K562 (cell line): ENCODE data around the gene MIB2. TPM values are rescaled to one million over a fixed set of nuclear protein-coding genes. Genes with fewer than 3 reads are reported as not detected.
A peak's percentile ranks its signal among the peaks of the same experiment; 100 is the strongest.

Source experiments
- CBX1 ChIP-seq: sonication (generic); IDR thresholded peaks from 2 replicates; pipeline ENCODE4 v1.6.1; 2016; ENCODE audit warnings: antibody characterized with exemption, low read depth, mild to moderate bottlenecking
- CCNT2 ChIP-seq: IDR thresholded peaks from 2 replicates; pipeline ENCODE4 v1.6.1; 2011; ENCODE audit warnings: borderline replicate concordance, low read depth, mild to moderate bottlenecking, moderate library complexity, mixed read lengths, low read length; ENCODE audit not compliant: insufficient read length; ENCODE audit errors: extremely low read depth
- MAFF ChIP-seq: IDR thresholded peaks from 2 replicates; pipeline ENCODE4 v1.6.1; 2012; ENCODE audit warnings: low read length, improper control_type of control experiment
- PHB2 ChIP-seq: fragments of 450-650 bp; IDR thresholded peaks from 2 replicates; pipeline ENCODE4 v1.6.1; 2017; ENCODE audit warnings: low read depth
- PHF21A ChIP-seq: fragments of 450-650 bp; IDR thresholded peaks from 2 replicates; pipeline ENCODE4 v1.6.1; 2017; ENCODE audit warnings: low read depth, borderline replicate concordance
- POLR3A ChIP-seq: IDR thresholded peaks from 2 replicates; pipeline ENCODE4 v1.6.1; 2011; ENCODE audit warnings: borderline replicate concordance, mild to moderate bottlenecking, moderate library complexity; ENCODE audit not compliant: insufficient read length, insufficient read depth; ENCODE audit errors: extremely low read depth
- TARDBP ChIP-seq: fragments of 450-650 bp; IDR thresholded peaks from 2 replicates; pipeline ENCODE4 v1.6.1; 2016
- TEAD1 ChIP-seq, 2 experiments: fragments of 450-650 bp in 1 of 2; sonication (generic) in 1 of 2; formaldehyde crosslinking; IDR thresholded peaks; 2 replicates each; pipeline versions ENCODE4 v1.4.0 to v1.8.0; 2020 to 2022; ENCODE audit warnings: mild to moderate bottlenecking in 2 of 2, missing genetic modification reagents in 1 of 2
- ZNF282 ChIP-seq: sonication (generic); formaldehyde crosslinking; IDR thresholded peaks from 2 replicates; pipeline ENCODE4 v1.8.1; 2023; ENCODE audit warnings: missing genetic modification reagents
- ZNF354B ChIP-seq: fragments of 250-450 bp; sonication (Bioruptor Pico); IDR thresholded peaks from 2 replicates; pipeline ENCODE4 v1.4.0; 2020
- ZNF507 ChIP-seq: conservative IDR thresholded peaks from 2 replicates; pipeline ENCODE4 v1.6.1; 2017; ENCODE audit warnings: missing genetic modification characterization, missing compliant biosample characterization
- polyA plus RNA-seq, 8 experiments: library from polyadenylated mRNA; depleted of rRNA in 4 of 8; stranded (reverse) in 5 of 8; unstranded in 3 of 8; fragments of >200 nt; fragmentation: Nextera tagmentation in 2 of 8; fragmentation: Illumina TruSeq in 1 of 8; extraction: Ambion mirVana in 2 of 8; extraction: Trizol in 1 of 8; gene quantifications; 2 replicates each; pipeline versions ENCODE4 v1.2.1 to v1.2.3, GENCODE V29; 2011 to 2014; ENCODE audit warnings: inconsistent platforms in 1 of 8, missing spikeins in 1 of 8
- total RNA-seq, 7 experiments: library from RNA; depleted of rRNA in 6 of 7; stranded (reverse); fragments of >200 nt in 6 of 7; fragmentation: Illumina TruSeq in 2 of 7; extraction: Trizol in 2 of 7; gene quantifications; 2 replicates each; pipeline versions ENCODE4 v1.2.1 to v1.2.3, GENCODE V29; 2011 to 2021; ENCODE audit warnings: low replicate concordance in 1 of 7
- TF ChIP-seq, protein P1 (sequence below): fragments of 200-800 bp; sonication (Bioruptor generic); IDR thresholded peaks from 2 replicates; pipeline ENCODE4 v1.6.1; 2017; ENCODE audit warnings: missing genetic modification characterization, missing compliant biosample characterization
- TF ChIP-seq, protein P2 (sequence below), 2 experiments: fragments of 450-650 bp in 1 of 2; sonication (generic) in 1 of 2; formaldehyde crosslinking; conservative IDR thresholded peaks; 2 replicates each; pipeline versions ENCODE4 v1.4.0 to v1.8.1; 2020 to 2022; ENCODE audit warnings: mild to moderate bottlenecking in 1 of 2, missing genetic modification reagents in 1 of 2
- TF ChIP-seq, protein P3 (sequence below): IDR thresholded peaks from 2 replicates; pipeline ENCODE4 v1.6.1; 2014; ENCODE audit warnings: antibody characterized with exemption

The MIB2 gene
- total and polyA plus RNA-seq, 9 of the 15 experiments (the other 6 are each of a cell fraction or from before 2014, with no cell fraction given), result 0.04 to 17.0 (median 4.9) TPM; not detected in 1

DNA sequence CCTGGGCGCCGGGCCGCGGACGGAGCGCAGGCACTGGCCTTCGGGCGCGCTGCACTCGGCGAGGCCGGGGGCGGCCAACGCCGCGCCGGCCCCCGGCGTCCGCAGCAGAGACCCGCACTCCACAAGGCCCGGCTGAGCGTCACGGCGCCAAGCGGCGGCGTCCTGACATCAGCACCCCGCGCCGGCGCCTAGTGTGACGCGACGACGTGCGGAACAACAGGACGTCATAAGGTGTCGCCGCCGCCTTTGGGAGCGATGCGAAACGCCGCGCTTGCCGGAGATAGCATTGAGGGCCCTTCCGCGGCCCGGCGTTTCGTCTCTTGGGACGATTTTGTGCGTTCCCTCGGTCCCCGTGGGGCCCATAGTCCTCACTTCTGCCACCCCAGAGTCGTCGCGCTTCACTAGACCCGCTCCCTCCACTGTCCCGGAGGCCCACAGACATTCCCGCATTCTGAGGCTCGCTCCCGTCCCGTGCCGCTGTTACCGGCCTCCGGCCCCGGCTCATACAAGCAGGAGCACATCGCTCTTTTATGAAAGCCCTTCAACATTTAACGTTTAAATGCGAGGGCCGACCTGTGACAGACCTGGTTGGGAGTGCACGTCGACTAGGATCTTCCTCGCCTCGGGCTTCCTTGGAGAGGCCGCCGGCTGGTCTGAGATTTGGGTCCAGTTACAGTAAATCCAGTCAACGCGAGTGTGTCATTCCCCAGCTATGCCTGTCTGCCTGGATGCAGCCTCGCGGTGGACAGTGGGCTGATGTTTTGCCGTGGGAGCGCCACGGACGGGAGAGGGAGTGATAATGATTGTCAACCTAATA, 40.4 kb upstream of the MIB2 start, which contains the start of gene SSU72 (continued):
- TF ChIP-seq, protein P1, sequence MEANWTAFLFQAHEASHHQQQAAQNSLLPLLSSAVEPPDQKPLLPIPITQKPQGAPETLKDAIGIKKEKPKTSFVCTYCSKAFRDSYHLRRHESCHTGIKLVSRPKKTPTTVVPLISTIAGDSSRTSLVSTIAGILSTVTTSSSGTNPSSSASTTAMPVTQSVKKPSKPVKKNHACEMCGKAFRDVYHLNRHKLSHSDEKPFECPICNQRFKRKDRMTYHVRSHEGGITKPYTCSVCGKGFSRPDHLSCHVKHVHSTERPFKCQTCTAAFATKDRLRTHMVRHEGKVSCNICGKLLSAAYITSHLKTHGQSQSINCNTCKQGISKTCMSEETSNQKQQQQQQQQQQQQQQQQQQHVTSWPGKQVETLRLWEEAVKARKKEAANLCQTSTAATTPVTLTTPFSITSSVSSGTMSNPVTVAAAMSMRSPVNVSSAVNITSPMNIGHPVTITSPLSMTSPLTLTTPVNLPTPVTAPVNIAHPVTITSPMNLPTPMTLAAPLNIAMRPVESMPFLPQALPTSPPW (CRISPR knock-in tag), result peak; percentile 25
- TF ChIP-seq CCNT2, result peak; percentile 67
- peak; percentile 18; the same call in 1 of the 2 replicates for TF ChIP-seq CBX1
- TF ChIP-seq ZNF354B (CRISPR knock-in tag), result no peak
- TF ChIP-seq PHF21A, result no peak
- no peak for TF ChIP-seq MAFF
- no peak for TF ChIP-seq ZNF507
- no peak for TF ChIP-seq POLR3A
- TF ChIP-seq PHB2, result no peak
- TF ChIP-seq, protein P2, sequence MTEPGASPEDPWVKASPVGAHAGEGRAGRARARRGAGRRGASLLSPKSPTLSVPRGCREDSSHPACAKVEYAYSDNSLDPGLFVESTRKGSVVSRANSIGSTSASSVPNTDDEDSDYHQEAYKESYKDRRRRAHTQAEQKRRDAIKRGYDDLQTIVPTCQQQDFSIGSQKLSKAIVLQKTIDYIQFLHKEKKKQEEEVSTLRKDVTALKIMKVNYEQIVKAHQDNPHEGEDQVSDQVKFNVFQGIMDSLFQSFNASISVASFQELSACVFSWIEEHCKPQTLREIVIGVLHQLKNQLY (CRISPR knock-in tag; conservative IDR thresholded peaks at IDR 0.05), result 0 out of 4 replicates have a peak, but pooled peaks of 1 of the 2 experiments have one; percentile 43
- TF ChIP-seq TEAD1 (CRISPR knock-in tag; IDR thresholded peaks at IDR 0.05), result peak in 1 of 2 experiments; percentile 72; a peak in 2 of 4 replicates
- no peak for TF ChIP-seq ZNF282
- TF ChIP-seq, protein P3, sequence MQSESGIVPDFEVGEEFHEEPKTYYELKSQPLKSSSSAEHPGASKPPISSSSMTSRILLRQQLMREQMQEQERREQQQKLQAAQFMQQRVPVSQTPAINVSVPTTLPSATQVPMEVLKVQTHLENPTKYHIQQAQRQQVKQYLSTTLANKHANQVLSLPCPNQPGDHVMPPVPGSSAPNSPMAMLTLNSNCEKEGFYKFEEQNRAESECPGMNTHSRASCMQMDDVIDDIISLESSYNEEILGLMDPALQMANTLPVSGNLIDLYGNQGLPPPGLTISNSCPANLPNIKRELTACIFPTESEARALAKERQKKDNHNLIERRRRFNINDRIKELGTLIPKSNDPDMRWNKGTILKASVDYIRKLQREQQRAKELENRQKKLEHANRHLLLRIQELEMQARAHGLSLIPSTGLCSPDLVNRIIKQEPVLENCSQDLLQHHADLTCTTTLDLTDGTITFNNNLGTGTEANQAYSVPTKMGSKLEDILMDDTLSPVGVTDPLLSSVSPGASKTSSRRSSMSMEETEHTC, result no peak
- no peak for TF ChIP-seq TARDBP
